ENCODE data around the gene STAT3. TPM values are rescaled to one million over a fixed set of nuclear protein-coding genes. Genes with fewer than 3 reads are reported as not detected.

Gene STAT3
- total RNA-seq, 5 donors from 2014 or later (not counting 1 experiment from before 2014, with no cell fraction given), result 113 to 242 (median 129) TPM

DNA sequence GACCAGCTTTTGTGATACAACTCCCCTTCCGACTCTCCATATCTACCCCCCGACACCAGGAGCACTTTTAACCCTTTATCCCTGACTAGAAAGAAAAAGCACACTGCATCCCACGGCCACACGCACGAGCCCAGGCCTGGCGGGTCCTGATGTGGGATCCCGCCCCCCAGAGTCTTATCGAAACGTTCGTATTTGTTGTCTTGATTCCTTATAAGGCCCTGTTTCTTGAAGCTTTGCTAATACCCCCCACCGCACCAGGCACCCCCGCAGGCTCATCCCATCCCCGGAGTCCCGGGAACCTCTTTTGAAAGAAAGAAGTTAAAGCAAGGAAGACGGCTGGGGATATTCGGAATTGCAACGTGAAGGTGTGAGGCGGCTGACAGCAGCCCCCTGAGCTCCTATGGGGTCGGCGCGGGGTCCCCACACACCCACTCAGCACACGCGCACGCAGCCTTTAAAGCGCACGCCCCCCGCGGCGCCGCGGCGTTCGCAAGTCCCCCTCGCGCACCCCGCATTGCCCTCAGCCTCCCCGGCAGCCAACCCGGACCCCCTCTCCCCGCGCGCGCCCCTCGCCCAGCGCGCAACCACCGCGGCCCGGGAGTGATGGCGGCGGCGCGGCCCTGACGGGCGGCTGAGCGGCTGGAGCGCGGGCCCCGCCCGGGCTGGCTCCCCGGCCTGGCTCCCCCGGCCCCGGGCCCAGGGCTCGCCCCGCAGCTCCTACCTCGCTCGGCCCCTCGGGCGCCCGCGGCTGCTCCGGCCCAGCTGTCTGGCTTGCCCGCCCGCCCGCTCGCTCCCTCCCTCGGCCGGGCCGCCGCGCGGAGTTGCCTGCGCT, 112.5 kb downstream of the STAT3 start:
- Mint-ChIP-seq H3K4me1 (peaks cover 50 to 64% (median 54%) of the 10 kb centered on the region in 3 donors), H3K27me3 (no peaks in the 10 kb centered on the region), H3K4me3 (peak overlapping the region; percentile 95 to 100 (median 96)), H3K27ac (peak overlapping the region; percentile 95 to 98), H3K9me3 (no peaks in the 10 kb centered on the region), H3K36me3 (peaks cover 5% of the 10 kb centered on the region)
- peak overlapping the region; percentile 84 to 92 for H3K4me3 ChIP-seq (ENCODE audit: control insufficient read depth in 1 of 2, extremely low read depth in 1 of 2, low read length in 1 of 2)
- DNase-seq, result peak in 33 of 35 experiments; percentile 14 to 61 (median 39)
- H3K27me3 ChIP-seq (replicated peaks in 1 of 2; ENCODE audit: control insufficient read depth in 2 of 2, extremely low read depth in 1 of 2, insufficient read depth in 2 of 2, low read length in 1 of 2), result no peaks in the 10 kb centered on the region
- ChIA-PET POLR2A (interaction anchor here (0.7 to 11.7 kb wide), 4 partner anchors 9 to 27 kb away, joined by 3 to 147 read pairs (median 14); no protein-coding TSS in a partner anchor), CTCF (interaction anchor here in 1 of 2 donors (0.7 to 3.7 kb wide), 5 partner anchors 11 to 53 kb away, joined by 3 to 19 read pairs (median 5); no protein-coding TSS in a partner anchor)
- no peaks in the 10 kb centered on the region for H3K9me3 ChIP-seq
- 0% methylated on average over 72 of the region's 82 CpGs for WGBS (ENCODE audit: insufficient coverage)
- no peaks in the 10 kb centered on the region for H3K36me3 ChIP-seq (ENCODE audit: control insufficient read depth in 2 of 2, extremely low read depth in 1 of 2, insufficient read depth in 1 of 2, low read length in 1 of 2)
- H3K27ac ChIP-seq (ENCODE audit: low read length), result peak overlapping the region; percentile 87
- peaks cover 15 to 31% of the 10 kb centered on the region in 2 experiments for H3K4me1 ChIP-seq (ENCODE audit: control insufficient read depth in 1 of 2, extremely low read depth in 1 of 2, insufficient read depth in 2 of 2, low read length in 2 of 2)
- ATAC-seq (replicated peaks in 1 of 4), result peak; percentile 44 to 57 (median 54)

- ATAC-seq (replicated peaks in 1 of 4) (peak in 3 of 4 experiments; percentile 0 to 1 (median 1)), DNase-seq (no peak)
- Mint-ChIP-seq H3K36me3 (peaks cover 8% of the 10 kb centered on the region), H3K27me3 (no peaks in the 10 kb centered on the region), H3K4me3 (peak overlapping the region; percentile 95 to 100 (median 96)), H3K9me3 (no peaks in the 10 kb centered on the region), H3K4me1 (peaks cover 57 to 72% (median 60%) of the 10 kb centered on the region in 3 donors), H3K27ac (peak overlapping the region; percentile 95 to 98)
- peak overlapping the region; percentile 87 for H3K27ac ChIP-seq (ENCODE audit: low read length)
- H3K36me3 ChIP-seq (ENCODE audit: control insufficient read depth in 2 of 2, extremely low read depth in 1 of 2, insufficient read depth in 1 of 2, low read length in 1 of 2), result no peaks in the 10 kb centered on the region
- 3% methylated on average over 7 of the region's 13 CpGs for WGBS (ENCODE audit: insufficient coverage)
- H3K27me3 ChIP-seq (replicated peaks in 1 of 2; ENCODE audit: control insufficient read depth in 2 of 2, extremely low read depth in 1 of 2, insufficient read depth in 2 of 2, low read length in 1 of 2), result no peaks in the 10 kb centered on the region
- peak overlapping the region; percentile 84 to 92 for H3K4me3 ChIP-seq (ENCODE audit: control insufficient read depth in 1 of 2, extremely low read depth in 1 of 2, low read length in 1 of 2)
- ChIA-PET CTCF (interaction anchor here in 1 of 2 donors (0.6 to 3.7 kb wide), 7 partner anchors 12 to 705 kb away, joined by 3 to 19 read pairs (median 4); partner anchors contain the start of gene NAGLU), POLR2A (interaction anchor here (0.5 to 11.7 kb wide), 6 partner anchors 12 to 37 kb away, joined by 3 to 147 read pairs (median 8); no protein-coding TSS in a partner anchor)
- H3K4me1 ChIP-seq (ENCODE audit: control insufficient read depth in 1 of 2, extremely low read depth in 1 of 2, insufficient read depth in 2 of 2, low read length in 2 of 2), result peaks cover 19 to 39% of the 10 kb centered on the region in 2 experiments
- H3K9me3 ChIP-seq, result no peaks in the 10 kb centered on the region
These were observed 113.3 kb downstream of the STAT3 start for GRCh38 chr17:42274812-42275526.

GRCh38 chr17:42274253-42274542, 114.0 kb downstream of the STAT3 start:
- POLR2A ChIA-PET, result interaction anchor here (0.5 to 11.7 kb wide), 9 partner anchors 13 to 66 kb away, joined by 3 to 147 read pairs (median 7); no protein-coding TSS in a partner anchor
- Mint-ChIP-seq H3K27me3 (no peaks in the 10 kb centered on the region), H3K27ac (peak overlapping the region; percentile 95 to 98), H3K36me3 (peaks cover 12% of the 10 kb centered on the region), H3K4me3 (peak overlapping the region; percentile 95 to 100 (median 96)), H3K9me3 (no peaks in the 10 kb centered on the region), H3K4me1 (peaks cover 65 to 80% (median 68%) of the 10 kb centered on the region in 3 donors)
- no peaks in the 10 kb centered on the region for H3K36me3 ChIP-seq (ENCODE audit: control insufficient read depth in 2 of 2, extremely low read depth in 1 of 2, insufficient read depth in 1 of 2, low read length in 1 of 2)
- H3K4me3 ChIP-seq (ENCODE audit: control insufficient read depth in 1 of 2, extremely low read depth in 1 of 2, low read length in 1 of 2), result peak overlapping the region in 1 of 2 donors; percentile 84
- H3K27me3 ChIP-seq (replicated peaks in 1 of 2; ENCODE audit: control insufficient read depth in 2 of 2, extremely low read depth in 1 of 2, insufficient read depth in 2 of 2, low read length in 1 of 2), result no peaks in the 10 kb centered on the region
- H3K9me3 ChIP-seq, result no peaks in the 10 kb centered on the region
- no CpG with 5 or more reads among the region's 3 CpGs for WGBS (ENCODE audit: insufficient coverage)
- peak overlapping the region; percentile 87 for H3K27ac ChIP-seq (ENCODE audit: low read length)
- CTCF ChIA-PET, result interaction anchor here (0.6 to 3.7 kb wide), 7 partner anchors 21 to 1386 kb away, joined by 3 to 19 read pairs (median 5); partner anchors contain the start of gene NAGLU (in 1 of the 2)
- peaks cover 24 to 43% of the 10 kb centered on the region in 2 experiments for H3K4me1 ChIP-seq (ENCODE audit: control insufficient read depth in 1 of 2, extremely low read depth in 1 of 2, insufficient read depth in 2 of 2, low read length in 2 of 2)
- DNase-seq, result no peak
- no peak for ATAC-seq (replicated peaks in 1 of 4)

GRCh38 chr17:42273474-42274252, 114.6 kb downstream of the STAT3 start:
- ATAC-seq (replicated peaks in 1 of 4) (peak in 1 of 4 experiments; percentile 17), DNase-seq (no peak)
- ChIA-PET POLR2A (interaction anchor here (0.5 to 11.7 kb wide), 9 partner anchors 13 to 67 kb away, joined by 3 to 147 read pairs (median 7); partner anchors contain the start of gene STAT5A (in 1 of the 2)), CTCF (interaction anchor here (0.6 to 3.7 kb wide), 9 partner anchors 13 to 1386 kb away, joined by 3 to 19 read pairs (median 5); partner anchors contain the start of gene NAGLU (in 1 of the 2))
- Histone ChIP-seq H3K4me3 (ENCODE audit: control insufficient read depth in 1 of 2, extremely low read depth in 1 of 2, low read length in 1 of 2) (peak overlapping the region in 1 of 2 donors; percentile 84), H3K36me3 (ENCODE audit: control insufficient read depth in 2 of 2, extremely low read depth in 1 of 2, insufficient read depth in 1 of 2, low read length in 1 of 2) (no peaks in the 10 kb centered on the region), H3K9me3 (no peaks in the 10 kb centered on the region), H3K4me1 (ENCODE audit: control insufficient read depth in 1 of 2, extremely low read depth in 1 of 2, insufficient read depth in 2 of 2, low read length in 2 of 2) (peaks cover 28 to 45% of the 10 kb centered on the region in 2 experiments), H3K27me3 (replicated peaks in 1 of 2; ENCODE audit: control insufficient read depth in 2 of 2, extremely low read depth in 1 of 2, insufficient read depth in 2 of 2, low read length in 1 of 2) (no peaks in the 10 kb centered on the region), H3K27ac (ENCODE audit: low read length) (peak overlapping the region; percentile 87)
- whole genome bisulfite sequencing (ENCODE audit: insufficient coverage), result no CpG with 5 or more reads among the region's 7 CpGs
- Mint-ChIP-seq H3K36me3 (peaks cover 13% of the 10 kb centered on the region), H3K27ac (peak overlapping the region; percentile 92 to 95), H3K27me3 (no peaks in the 10 kb centered on the region), H3K4me1 (peaks cover 68 to 85% (median 72%) of the 10 kb centered on the region in 3 donors), H3K4me3 (peak overlapping the region; percentile 95 to 100 (median 96)), H3K9me3 (no peaks in the 10 kb centered on the region)

GRCh38 chr17:42272162-42272907, 115.9 kb downstream of the STAT3 start:
- Histone ChIP-seq H3K9me3 (no peaks in the 10 kb centered on the region), H3K36me3 (ENCODE audit: control insufficient read depth in 2 of 2, extremely low read depth in 1 of 2, insufficient read depth in 1 of 2, low read length in 1 of 2) (no peaks in the 10 kb centered on the region), H3K27ac (ENCODE audit: low read length) (peak overlapping the region; percentile 87), H3K4me3 (ENCODE audit: control insufficient read depth in 1 of 2, extremely low read depth in 1 of 2, low read length in 1 of 2) (peak overlapping the region in 1 of 2 donors; percentile 33), H3K4me1 (ENCODE audit: control insufficient read depth in 1 of 2, extremely low read depth in 1 of 2, insufficient read depth in 2 of 2, low read length in 2 of 2) (peaks cover 33 to 52% of the 10 kb centered on the region in 2 experiments), H3K27me3 (replicated peaks in 1 of 2; ENCODE audit: control insufficient read depth in 2 of 2, extremely low read depth in 1 of 2, insufficient read depth in 2 of 2, low read length in 1 of 2) (no peaks in the 10 kb centered on the region)
- Mint-ChIP-seq H3K9me3 (no peaks in the 10 kb centered on the region), H3K36me3 (peaks cover 13% of the 10 kb centered on the region), H3K27ac (peak overlapping the region; percentile 92 to 95), H3K27me3 (no peaks in the 10 kb centered on the region), H3K4me3 (peak overlapping the region; percentile 95 to 100 (median 96)), H3K4me1 (peaks cover 74 to 83% (median 75%) of the 10 kb centered on the region in 3 donors)
- WGBS (ENCODE audit: insufficient coverage), result 23% methylated on average over 3 of the region's 7 CpGs
- DNase-seq, result peak in 1 of 35 experiments; percentile 58
- ChIA-PET CTCF (interaction anchor here in 1 of 2 donors (1.2 to 3.7 kb wide), 3 partner anchors 24 to 50 kb away, joined by 3 to 19 read pairs (median 18); no protein-coding TSS in a partner anchor), POLR2A (interaction anchor here (0.6 to 11.7 kb wide), 4 partner anchors 16 to 24 kb away, joined by 3 to 147 read pairs (median 4); partner anchors contain the start of gene STAT5A (in 1 of the 2))
- ATAC-seq (replicated peaks in 1 of 4), result peak in 1 of 4 experiments; percentile 30

Measured in T-cell (primary cell).